ENCODE data around the gene COX11. TPM values are rescaled to one million over a fixed set of nuclear protein-coding genes. Genes with fewer than 3 reads are reported as not detected.

Gene COX11
- total RNA-seq, 1 donor from 2014 or later = 46.5 TPM

DNA sequence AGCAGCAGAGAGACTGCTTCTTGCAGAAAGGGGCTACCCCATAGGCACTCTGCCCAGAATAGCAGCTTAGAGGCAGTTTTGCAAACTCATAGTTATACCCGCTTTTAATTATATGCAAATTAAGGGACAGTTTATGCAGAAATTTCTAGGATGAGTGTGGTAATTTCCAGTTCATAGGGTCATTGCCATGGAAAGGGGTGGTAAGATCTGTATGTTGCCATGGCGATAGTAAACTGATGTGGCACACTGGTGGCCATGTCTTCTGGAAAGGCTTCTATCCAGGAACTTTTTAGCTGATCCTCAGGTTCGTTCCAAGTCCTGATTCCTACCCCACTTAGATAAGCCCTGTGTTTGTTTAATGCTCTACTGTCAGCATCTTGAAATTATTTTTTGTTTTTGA is 6.3 kb upstream of the COX11 start:
- no peak for DNase-seq
- H3K9me3 Mint-ChIP-seq = no peaks in the 10 kb centered on the region
- ChIA-PET POLR2A (no interaction called here), CTCF (no interaction called here)
- TF ChIP-seq, protein P1, sequence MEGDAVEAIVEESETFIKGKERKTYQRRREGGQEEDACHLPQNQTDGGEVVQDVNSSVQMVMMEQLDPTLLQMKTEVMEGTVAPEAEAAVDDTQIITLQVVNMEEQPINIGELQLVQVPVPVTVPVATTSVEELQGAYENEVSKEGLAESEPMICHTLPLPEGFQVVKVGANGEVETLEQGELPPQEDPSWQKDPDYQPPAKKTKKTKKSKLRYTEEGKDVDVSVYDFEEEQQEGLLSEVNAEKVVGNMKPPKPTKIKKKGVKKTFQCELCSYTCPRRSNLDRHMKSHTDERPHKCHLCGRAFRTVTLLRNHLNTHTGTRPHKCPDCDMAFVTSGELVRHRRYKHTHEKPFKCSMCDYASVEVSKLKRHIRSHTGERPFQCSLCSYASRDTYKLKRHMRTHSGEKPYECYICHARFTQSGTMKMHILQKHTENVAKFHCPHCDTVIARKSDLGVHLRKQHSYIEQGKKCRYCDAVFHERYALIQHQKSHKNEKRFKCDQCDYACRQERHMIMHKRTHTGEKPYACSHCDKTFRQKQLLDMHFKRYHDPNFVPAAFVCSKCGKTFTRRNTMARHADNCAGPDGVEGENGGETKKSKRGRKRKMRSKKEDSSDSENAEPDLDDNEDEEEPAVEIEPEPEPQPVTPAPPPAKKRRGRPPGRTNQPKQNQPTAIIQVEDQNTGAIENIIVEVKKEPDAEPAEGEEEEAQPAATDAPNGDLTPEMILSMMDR (IDR thresholded peaks at IDR 0.05) = no peak
- ATAC-seq (ENCODE audit: low read depth) = no peak
- H3K36me3 Mint-ChIP-seq (ENCODE audit: low read depth) = no peaks in the 10 kb centered on the region
- H3K4me1 Mint-ChIP-seq = peaks cover 2% of the 10 kb centered on the region
- H3K27me3 Mint-ChIP-seq = no peaks in the 10 kb centered on the region
- no peak overlapping the region for H3K4me3 Mint-ChIP-seq
- intact Hi-C loops (cut with micrococcal nuclease) = no loop called here
- no peak overlapping the region for H3K27ac Mint-ChIP-seq

DNA sequence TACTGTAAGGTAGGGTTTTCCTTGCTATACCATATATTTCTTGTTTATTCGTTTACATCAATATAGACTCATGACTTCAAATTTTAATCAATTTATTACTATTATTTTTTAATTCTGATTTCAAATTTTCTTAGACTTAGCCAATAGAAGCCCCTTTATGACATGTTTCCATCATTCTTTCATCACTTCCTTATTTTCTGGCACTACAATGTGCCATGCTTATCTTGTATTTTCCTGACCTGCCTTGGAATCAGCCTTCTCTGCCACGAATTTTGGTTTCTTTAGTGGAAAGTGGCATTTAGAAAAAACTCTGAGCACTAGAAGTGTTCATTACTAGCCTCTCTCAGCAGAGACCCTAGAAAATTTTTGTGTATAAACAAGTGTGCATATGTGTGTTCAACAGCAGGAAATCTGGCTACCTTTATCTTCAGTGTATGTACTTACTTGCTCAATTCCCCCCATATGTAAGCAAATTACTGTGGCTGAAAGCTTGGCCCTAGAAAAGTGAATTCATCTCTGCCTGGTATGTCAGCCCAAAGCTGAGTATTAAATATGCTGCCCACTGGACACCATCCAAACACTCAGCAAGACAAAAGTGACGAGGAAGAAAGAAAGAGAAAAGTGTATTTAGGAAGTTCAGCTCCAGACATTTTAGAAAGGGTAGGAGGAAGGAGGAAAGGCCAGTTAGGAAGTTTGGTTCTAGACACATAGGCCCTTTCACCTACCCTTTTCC is 4.1 kb upstream of the COX11 start:
- intact Hi-C loops (cut with micrococcal nuclease) = no loop called here
- TF ChIP-seq, protein P1 (IDR thresholded peaks at IDR 0.05) = no peak

DNA sequence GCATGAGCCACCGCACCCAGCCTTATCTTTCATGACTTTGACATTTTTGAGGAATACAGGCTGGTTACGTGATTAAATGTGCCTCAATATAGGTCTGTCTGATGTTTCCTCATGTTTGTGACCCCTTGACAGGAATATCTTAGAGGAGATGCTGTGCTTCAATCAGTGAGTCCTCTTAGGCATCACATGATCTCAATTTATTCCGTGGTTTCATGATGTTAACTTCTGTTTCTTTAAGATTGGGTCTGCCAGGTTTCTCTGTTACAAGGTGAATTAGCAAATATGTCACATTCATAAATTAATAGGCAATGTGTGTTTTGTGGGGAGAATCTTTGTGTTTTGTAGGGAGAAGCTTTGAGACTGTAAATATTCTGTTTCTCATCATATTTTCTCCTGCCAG is 3.4 kb upstream of the COX11 start:
- ChIA-PET POLR2A (no interaction called here), CTCF (no interaction called here)
- TF ChIP-seq, protein P1 (IDR thresholded peaks at IDR 0.05) = no peak
- Mint-ChIP-seq H3K27ac (no peak overlapping the region), H3K9me3 (no peaks in the 10 kb centered on the region), H3K36me3 (ENCODE audit: low read depth) (no peaks in the 10 kb centered on the region), H3K27me3 (no peaks in the 10 kb centered on the region), H3K4me1 (peaks cover 13% of the 10 kb centered on the region), H3K4me3 (no peak overlapping the region)
- ATAC-seq (ENCODE audit: low read depth) (no peak), DNase-seq (no peak)
- intact Hi-C loops (cut with micrococcal nuclease) = no loop called here

More for the DNA sequence above, 4.1 kb upstream of the COX11 start:
- POLR2A ChIA-PET = no interaction called here
- CTCF ChIA-PET = no interaction called here
- Mint-ChIP-seq H3K4me3 (no peak overlapping the region), H3K9me3 (no peaks in the 10 kb centered on the region), H3K36me3 (ENCODE audit: low read depth) (no peaks in the 10 kb centered on the region), H3K4me1 (peaks cover 7% of the 10 kb centered on the region), H3K27ac (no peak overlapping the region), H3K27me3 (no peaks in the 10 kb centered on the region)
- no peak for ATAC-seq (ENCODE audit: low read depth)
- DNase-seq = no peak

DNA sequence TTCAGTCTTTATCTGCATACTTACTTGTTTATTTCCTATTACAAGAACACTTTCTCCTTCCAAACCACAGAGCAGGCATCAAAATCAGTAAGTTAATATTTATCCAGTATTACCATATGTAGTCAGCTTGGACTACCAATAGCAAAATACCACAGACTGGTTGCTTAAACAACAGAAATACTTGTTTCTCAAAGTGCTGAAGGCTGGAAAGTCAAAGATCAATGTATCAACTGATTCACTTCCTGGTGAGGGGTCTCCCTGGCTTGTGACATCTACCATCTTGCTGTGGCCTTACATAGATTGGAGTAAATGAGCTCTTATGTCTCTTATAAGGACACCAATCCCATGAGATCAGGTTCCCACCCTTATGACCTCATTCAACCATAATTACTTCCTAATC is 2.7 kb upstream of the COX11 start:
- Mint-ChIP-seq H3K4me3 (no peak overlapping the region), H3K36me3 (ENCODE audit: low read depth) (no peaks in the 10 kb centered on the region), H3K27me3 (no peaks in the 10 kb centered on the region), H3K9me3 (no peaks in the 10 kb centered on the region), H3K27ac (no peak overlapping the region), H3K4me1 (peaks cover 21% of the 10 kb centered on the region)
- TF ChIP-seq, protein P1 (IDR thresholded peaks at IDR 0.05) = no peak
- DNase-seq = no peak
- no peak for ATAC-seq (ENCODE audit: low read depth)
- intact Hi-C loops (cut with micrococcal nuclease) = no loop called here
- ChIA-PET CTCF (no interaction called here), POLR2A (no interaction called here)

DNA sequence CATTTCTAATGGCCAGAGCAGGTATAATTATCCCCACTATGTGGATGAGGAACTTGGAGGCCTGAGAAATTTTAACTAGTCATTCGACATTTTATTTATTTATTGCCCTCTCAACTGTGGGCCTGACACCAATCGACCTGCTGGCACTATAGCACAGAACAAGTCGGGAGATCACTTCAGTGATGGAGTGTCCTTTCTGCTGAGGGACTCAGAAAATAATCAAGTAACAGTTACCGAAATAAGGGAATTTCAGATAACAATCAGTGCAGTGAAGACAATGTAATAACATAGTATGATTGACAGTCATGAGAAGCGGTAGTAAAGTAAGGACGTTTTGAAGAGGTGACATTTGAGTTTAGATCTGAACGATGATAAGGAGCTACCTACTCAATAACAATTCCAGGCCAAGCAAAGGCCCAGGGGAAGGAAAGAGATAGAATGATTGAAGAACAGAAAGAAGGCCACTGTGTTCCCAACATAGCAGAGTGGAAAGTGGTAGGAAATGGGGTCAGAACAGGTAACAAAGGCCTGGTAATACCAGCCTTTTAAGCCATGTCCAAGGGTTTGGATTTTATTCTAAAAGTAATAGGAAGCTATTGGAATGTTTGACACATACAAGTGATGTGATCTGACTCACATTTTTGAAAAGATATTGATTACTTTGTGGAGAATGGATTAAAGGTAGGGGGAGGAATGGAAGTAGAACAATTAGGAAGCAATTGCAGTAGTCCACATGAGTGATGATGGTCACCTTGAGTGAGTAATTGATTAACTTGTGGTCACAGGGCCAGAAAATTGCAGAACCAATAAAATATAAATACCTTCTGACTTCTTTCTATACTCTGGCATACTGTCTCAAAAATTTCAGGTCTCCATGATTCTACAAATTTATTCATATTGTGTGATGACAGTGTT is 1.5 kb upstream of the COX11 start:
- no peak for ATAC-seq (ENCODE audit: low read depth)
- intact Hi-C loops (cut with micrococcal nuclease) = loop anchor here (2.0 to 10.0 kb wide), 4 partner anchors 265 to 782 kb away; partner anchors contain the start of genes HLF and PCTP

More for the DNA sequence above, 1.5 kb upstream of the COX11 start:
- H3K27ac Mint-ChIP-seq = no peak overlapping the region
- ChIA-PET POLR2A (no interaction called here), CTCF (interaction anchor here (1.1 kb wide), 1 partner anchor 22 kb away, joined by 4 read pairs; no protein-coding TSS in a partner anchor)
- H3K4me3 Mint-ChIP-seq = no peak overlapping the region
- peaks cover 22% of the 10 kb centered on the region for H3K4me1 Mint-ChIP-seq
- DNase-seq = no peak
- peaks cover 4% of the 10 kb centered on the region for H3K36me3 Mint-ChIP-seq (ENCODE audit: low read depth)
- TF ChIP-seq, protein P1 (IDR thresholded peaks at IDR 0.05) = no peak
- no peaks in the 10 kb centered on the region for H3K27me3 Mint-ChIP-seq
- H3K9me3 Mint-ChIP-seq = no peaks in the 10 kb centered on the region

Data from activated B cell treated with CpG ODN at 0.5 μM for 24 hours (primary cell).